KMS-11 (cell line): ENCODE measurements around the gene TMEM145.

Experiments
- H2AFZ ChIP-seq: fragments of 200-600 bp; sonication (generic); 2 replicates; pipeline ENCODE4 v1.6.1; 2016; ENCODE audit warnings: antibody characterized with exemption, mixed run types, low read depth
- H3K27ac ChIP-seq: fragments of 200-600 bp; sonication (generic); 2 replicates; pipeline ENCODE4 v1.6.1; 2016; ENCODE audit warnings: mild to moderate bottlenecking, mixed run types
- H3K27me3 ChIP-seq: fragments of 200-600 bp; sonication (generic); 2 replicates; pipeline ENCODE4 v1.6.1; 2017; ENCODE audit warnings: mild to moderate bottlenecking, low read depth, mixed run types, moderate library complexity; ENCODE audit not compliant: insufficient read depth
- H3K36me3 ChIP-seq: fragments of 200-600 bp; sonication (generic); 2 replicates; pipeline ENCODE4 v1.6.1; 2017; ENCODE audit warnings: mild to moderate bottlenecking, mixed run types; ENCODE audit not compliant: insufficient read depth
- H3K4me1 ChIP-seq: fragments of 200-600 bp; sonication (generic); 2 replicates; pipeline ENCODE4 v1.6.1; 2016; ENCODE audit warnings: mild to moderate bottlenecking, low read depth, mixed run types; ENCODE audit not compliant: poor library complexity, severe bottlenecking
- H3K4me2 ChIP-seq: fragments of 200-600 bp; sonication (generic); 2 replicates; pipeline ENCODE4 v1.7.0; 2016; ENCODE audit warnings: mild to moderate bottlenecking, mixed run types
- H3K4me3 ChIP-seq: fragments of 200-600 bp; sonication (generic); IDR thresholded peaks from 2 replicates; pipeline ENCODE4 v1.6.1; 2017; ENCODE audit warnings: low read depth, low read length, mixed read lengths; ENCODE audit not compliant: insufficient read depth
- H3K79me2 ChIP-seq: fragments of 200-600 bp; sonication (generic); 2 replicates; pipeline ENCODE4 v1.6.1; 2016; ENCODE audit warnings: low read depth, mixed run types; ENCODE audit not compliant: insufficient read depth
- H3K9ac ChIP-seq: fragments of 200-600 bp; sonication (generic); 2 replicates; pipeline ENCODE4 v1.6.1; 2016; ENCODE audit warnings: mild to moderate bottlenecking, mixed run types
- H4K20me1 ChIP-seq: fragments of 200-600 bp; sonication (generic); 2 replicates; pipeline ENCODE4 v1.6.1; 2016; ENCODE audit warnings: mild to moderate bottlenecking, mixed run types; ENCODE audit not compliant: insufficient read depth
- CTCF ChIP-seq: fragments of 200-600 bp; sonication (generic); conservative IDR thresholded peaks from 2 replicates; pipeline ENCODE4 v1.6.1; 2017; ENCODE audit warnings: low read depth, mild to moderate bottlenecking, antibody characterized with exemption, low read length, moderate library complexity, mixed read lengths

TMEM145 gene

DNA sequence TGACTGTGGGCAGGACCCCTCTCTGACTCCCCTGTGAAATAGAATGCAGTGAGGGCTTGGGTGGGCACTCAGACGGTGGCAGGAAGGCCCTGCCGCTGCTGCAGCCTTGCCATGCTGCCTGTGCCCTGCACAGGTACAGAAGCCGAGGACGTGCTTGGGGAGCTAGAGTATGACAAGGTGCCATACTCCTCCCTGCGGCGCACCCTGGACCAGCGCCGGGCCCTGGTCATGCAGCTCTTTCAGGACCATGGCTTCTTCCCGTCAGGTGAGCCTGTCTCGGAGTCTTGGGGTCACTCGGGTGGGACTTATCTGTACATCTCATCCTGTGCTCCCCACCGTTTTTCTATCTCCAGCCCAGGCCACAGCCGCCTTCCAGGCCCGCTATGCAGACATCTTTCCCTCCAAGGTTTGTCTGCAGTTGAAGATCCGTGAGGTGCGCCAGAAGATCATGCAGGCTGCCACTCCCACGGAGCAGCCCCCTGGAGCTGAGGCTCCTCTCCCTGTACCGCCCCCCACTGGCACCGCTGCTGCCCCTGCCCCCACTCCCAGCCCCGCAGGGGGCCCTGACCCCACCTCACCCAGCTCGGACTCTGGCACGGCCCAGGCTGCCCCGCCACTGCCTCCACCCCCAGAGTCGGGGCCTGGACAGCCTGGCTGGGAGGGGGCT lies 18.5 kb upstream of the TMEM145 start:
- Histone ChIP-seq H3K4me1 (peaks cover 5% of the 10 kb centered on the region), H3K4me2 (no peak overlapping the region), H3K27me3 (no peaks in the 10 kb centered on the region), H3K36me3 (no peaks in the 10 kb centered on the region; the same call in 1 of the 2 replicates), H3K27ac (no peak overlapping the region), H3K79me2 (no peaks in the 10 kb centered on the region), H2AFZ (no peak overlapping the region), H3K4me3 (no peak overlapping the region), H3K9ac (no peak overlapping the region), H4K20me1 (no peaks in the 10 kb centered on the region)
- TF ChIP-seq CTCF: no peak

- Histone ChIP-seq H3K4me2 (no peak overlapping the region), H3K4me3 (no peak overlapping the region), H3K9ac (no peak overlapping the region), H3K27me3 (no peaks in the 10 kb centered on the region), H3K79me2 (no peaks in the 10 kb centered on the region), H3K36me3 (no peaks in the 10 kb centered on the region), H2AFZ (no peak overlapping the region), H3K27ac (no peak overlapping the region), H3K4me1 (peaks cover 5% of the 10 kb centered on the region), H4K20me1 (no peaks in the 10 kb centered on the region)
- no peak for TF ChIP-seq CTCF
These were observed 17.8 kb upstream of the TMEM145 start for GRCh38 chr19:42295342-42295741.

- H3K4me1 ChIP-seq: peaks cover 5% of the 10 kb centered on the region
- peak; percentile 98 for TF ChIP-seq CTCF
- no peak overlapping the region for H2AFZ ChIP-seq
- H3K36me3 ChIP-seq: no peaks in the 10 kb centered on the region
- H3K79me2 ChIP-seq: no peaks in the 10 kb centered on the region
- H3K27me3 ChIP-seq: no peaks in the 10 kb centered on the region
- no peak overlapping the region for H3K4me3 ChIP-seq
- no peaks in the 10 kb centered on the region for H4K20me1 ChIP-seq
- no peak overlapping the region for H3K4me2 ChIP-seq
- H3K27ac ChIP-seq: no peak overlapping the region
- no peak overlapping the region for H3K9ac ChIP-seq
These were observed 17.1 kb upstream of the TMEM145 start for GRCh38 chr19:42295831-42296525.

GRCh38 chr19:42297039-42297438 lies 16.1 kb upstream of the TMEM145 start:
- Histone ChIP-seq H4K20me1 (no peaks in the 10 kb centered on the region), H2AFZ (no peak overlapping the region), H3K27me3 (no peaks in the 10 kb centered on the region), H3K36me3 (no peaks in the 10 kb centered on the region), H3K27ac (no peak overlapping the region), H3K4me1 (peaks cover 8% of the 10 kb centered on the region), H3K79me2 (no peaks in the 10 kb centered on the region), H3K9ac (no peak overlapping the region), H3K4me3 (no peak overlapping the region), H3K4me2 (no peak overlapping the region)
- no peak for TF ChIP-seq CTCF
